SK-N-SH (cell line): Measurements from ENCODE around the gene TMEM238L. TPM values are rescaled to one million over a fixed set of nuclear protein-coding genes. Genes with fewer than 3 reads are reported as not detected.

Source experiments
- CTCF ChIA-PET: fragments of 300-600, 350-600 bp; formaldehyde crosslinking; extraction: SDS; loops from one replicate; lab custom pipeline; 2021; lab: Yijun Ruan, JAX
- POLR2A ChIA-PET: fragments of 350-600 bp; sonication (Branson Sonifier 250); formaldehyde crosslinking; extraction: SDS; loops from one replicate; lab custom pipeline; 2020; ENCODE audit warnings: antibody characterized with exemption, inconsistent platforms; lab: Yijun Ruan, JAX
- DNase-seq: peaks from one replicate; pipeline ENCODE4 v3.0.0; 2012
- H2AFZ ChIP-seq: fragments of 200-600 bp; sonication (generic); 2 replicates; pipeline ENCODE4 v1.8.1; 2016; ENCODE audit warnings: antibody characterized with exemption, mild to moderate bottlenecking, low read depth
- H3F3A ChIP-seq: fragments of 200-600 bp; sonication (generic); replicated peaks from 2 replicates; pipeline ENCODE3; 2016; ENCODE audit warnings: antibody characterized with exemption, mild to moderate bottlenecking; ENCODE audit not compliant: insufficient read depth
- H3K27ac ChIP-seq, 2 experiments: fragments of 200-500 bp in 1 of 2; fragments of 200-600 bp in 1 of 2; sonication (Bioruptor generic) in 1 of 2; sonication (generic), shearing (Covaris generic) in 1 of 2; 2 replicates each; pipeline versions ENCODE4 v1.5.1 to v1.6.1; 2014 to 2016; ENCODE audit warnings: low read depth in 2 of 2, inconsistent platforms in 1 of 2, low read length in 1 of 2, mild to moderate bottlenecking in 1 of 2, mixed read lengths in 1 of 2
- H3K27me3 ChIP-seq: fragments of 200-600 bp; sonication (generic), shearing (Covaris generic); 2 replicates; pipeline ENCODE4 v1.6.1; 2016; ENCODE audit warnings: mixed run types; ENCODE audit not compliant: insufficient read depth
- H3K36me3 ChIP-seq, 2 experiments: fragments of 200-500 bp in 1 of 2; fragments of 200-600 bp in 1 of 2; sonication (Bioruptor generic) in 1 of 2; sonication (generic) in 1 of 2; replicated peaks in 1 of 2; 2 replicates each; pipeline versions ENCODE3 to v1.5.1; 2014 to 2016; ENCODE audit warnings: low read length in 1 of 2, mild to moderate bottlenecking in 1 of 2; ENCODE audit not compliant: insufficient read depth in 2 of 2, control insufficient read depth in 1 of 2
- H3K4me1 ChIP-seq, 2 experiments: fragments of 200-500 bp in 1 of 2; fragments of 200-600 bp in 1 of 2; sonication (Bioruptor generic) in 1 of 2; sonication (generic), shearing (Covaris generic) in 1 of 2; 2 replicates each; pipeline versions ENCODE4 v1.5.1 to v1.6.1; 2014 to 2016; ENCODE audit warnings: low read depth in 1 of 2, low read length in 1 of 2, mixed run types in 1 of 2; ENCODE audit not compliant: insufficient read depth in 2 of 2, control insufficient read depth in 1 of 2
- H3K4me2 ChIP-seq: fragments of 200-600 bp; sonication (generic), shearing (Covaris generic); 2 replicates; pipeline ENCODE4 v1.6.1; 2017; ENCODE audit warnings: mixed run types
- H3K4me3 ChIP-seq, 2 experiments: fragments of 200-500 bp in 1 of 2; fragments of 200-600 bp in 1 of 2; sonication (Bioruptor generic) in 1 of 2; sonication (generic), shearing (Covaris generic) in 1 of 2; 2 replicates each; pipeline versions ENCODE4 v1.5.1 to v1.8.1; 2014 to 2016; ENCODE audit warnings: low read depth in 2 of 2, inconsistent platforms in 1 of 2, low read length in 1 of 2, mild to moderate bottlenecking in 1 of 2, mixed read lengths in 1 of 2, moderate library complexity in 1 of 2
- H3K79me2 ChIP-seq: fragments of 200-600 bp; sonication (generic); 2 replicates; pipeline ENCODE4 v1.8.1; 2017; ENCODE audit warnings: mild to moderate bottlenecking; ENCODE audit not compliant: insufficient read depth
- H3K9ac ChIP-seq: fragments of 200-600 bp; sonication (generic); 2 replicates; pipeline ENCODE4 v1.6.1; 2017; ENCODE audit warnings: mixed run types
- H3K9me2 ChIP-seq: fragments of 200-600 bp; sonication (generic); 2 replicates; pipeline ENCODE4 v1.6.1; 2017; ENCODE audit warnings: mixed run types
- H3K9me3 ChIP-seq: fragments of 200-600 bp; sonication (generic); 2 replicates; pipeline ENCODE4 v1.6.1; 2017; ENCODE audit warnings: mixed run types, mild to moderate bottlenecking, moderate library complexity
- H4K20me1 ChIP-seq: fragments of 200-600 bp; sonication (generic); 2 replicates; pipeline ENCODE4 v1.6.1; 2017; ENCODE audit warnings: mild to moderate bottlenecking, mixed run types; ENCODE audit not compliant: insufficient read depth
- CHD2 ChIP-seq: fragments of 150-350 bp; IDR thresholded peaks from 2 replicates; pipeline ENCODE4 v1.6.1; 2018; ENCODE audit warnings: low read length; ENCODE audit not compliant: partially characterized antibody
- ELF1 ChIP-seq: IDR thresholded peaks from 2 replicates; pipeline ENCODE4 v1.4.0; 2012
- EZH2phosphoT487 ChIP-seq: fragments of 200-600 bp; sonication (generic); IDR thresholded peaks from 2 replicates; pipeline ENCODE4 v1.6.1; 2017; ENCODE audit warnings: low read depth, mixed run types, mild to moderate bottlenecking, antibody characterized with exemption, moderate library complexity, borderline replicate concordance
- FOXJ3 ChIP-seq: sonication (generic); formaldehyde crosslinking; IDR thresholded peaks from 2 replicates; pipeline ENCODE4 v1.5.1; 2020; ENCODE audit warnings: mild to moderate bottlenecking, missing genetic modification reagents
- MEF2A ChIP-seq: IDR thresholded peaks from 2 replicates; pipeline ENCODE4 v1.4.0; 2012; ENCODE audit warnings: low read depth, borderline replicate concordance
- MXI1 ChIP-seq: IDR thresholded peaks from 2 replicates; pipeline ENCODE4 v1.6.1; 2012; ENCODE audit warnings: mild to moderate bottlenecking, low read depth, low read length, improper control_type of control experiment
- NFIC ChIP-seq: IDR thresholded peaks from 2 replicates; pipeline ENCODE4 v1.4.0; 2012; ENCODE audit warnings: borderline replicate concordance
- RXRA ChIP-seq: IDR thresholded peaks from 2 replicates; pipeline ENCODE4 v1.4.0; 2012; ENCODE audit warnings: low read depth, mild to moderate bottlenecking, borderline replicate concordance
- TCF12 ChIP-seq: IDR thresholded peaks from 2 replicates; pipeline ENCODE4 v1.4.0; 2012
- WGBS: methylation state at CpG from one replicate; pipeline ENCODE4 v1.1.6; 2017; ENCODE audit warnings: low lambda C conversion rate; 5-methylcytosine and 5-hydroxymethylcytosine counted together
- polyA plus RNA-seq, 3 experiments: library from polyadenylated mRNA; depleted of rRNA; stranded (reverse); fragments of >200 nt; gene quantifications; 2 replicates each; pipeline ENCODE4 v1.2.3, GENCODE V29; 2012
- TF ChIP-seq, protein P1 (sequence below): fragments of 150-350 bp; IDR thresholded peaks from 2 replicates; pipeline ENCODE4 v1.6.1; 2016; ENCODE audit warnings: mild to moderate bottlenecking, low read depth, low read length
- TF ChIP-seq, protein P2 (sequence below): IDR thresholded peaks from 2 replicates; pipeline ENCODE4; 2012
- TF ChIP-seq, protein P3 (sequence below): IDR thresholded peaks from 2 replicates; pipeline ENCODE4 v1.6.1; 2012; ENCODE audit warnings: mild to moderate bottlenecking, low read depth, low read length, moderate library complexity

Gene TMEM238L
- polyA plus RNA-seq, 1 of the 3 experiments (the other 2 are of a cell fraction) = not detected

DNA sequence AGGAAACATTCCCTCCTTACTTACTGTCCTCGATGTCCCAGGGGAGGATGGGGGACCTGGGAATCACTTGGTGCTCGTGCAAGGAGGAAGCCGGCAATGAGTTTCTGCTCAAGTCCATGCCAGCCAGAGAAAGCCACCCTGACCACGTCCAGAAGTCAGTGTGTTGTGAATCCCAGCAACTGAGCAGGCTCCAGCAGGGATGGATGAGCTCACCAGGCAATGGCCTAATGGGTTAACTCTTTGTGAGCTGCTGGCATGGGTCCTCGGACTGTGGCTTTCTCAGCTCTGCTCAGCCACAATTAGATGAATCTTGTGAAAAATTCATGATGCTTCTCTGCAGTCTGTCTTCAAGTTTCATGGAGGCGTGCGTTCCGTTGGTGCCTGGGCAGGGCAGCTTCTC, 34.0 kb upstream of the TMEM238L start, which contains the start of gene PIRT:
TSS of gene PIRT (minus strand) at position 167 of the 400 bp plus-strand sequence. CDS start 12,442 bp downstream, outside the sequence.
- Histone ChIP-seq H3K4me1 (no peaks in the 10 kb centered on the region), H3K27me3 (no peaks in the 10 kb centered on the region), H3K27ac (no peak within 1 kb of the TSS), H3K4me3 (no peak within 1 kb of the TSS), H3K79me2 (no peaks in the 10 kb centered on the region), H3K9me3 (no peaks in the 10 kb centered on the region), H3F3A (no peaks in the 10 kb centered on the region), H3K9ac (no peak within 1 kb of the TSS)
- ChIA-PET CTCF (interaction anchor here (5.3 kb wide), 1 partner anchor 101 kb away, joined by 42 read pairs; no protein-coding TSS in a partner anchor), POLR2A (no interaction called here)
- TF ChIP-seq MXI1 (no peak), TCF12 (no peak), RXRA (no peak), CHD2 (no peak), MEF2A (no peak), NFIC (no peak), FOXJ3 (CRISPR knock-in tag) (no peak), EZH2phosphoT487 (no peak), ELF1 (no peak)
- TF ChIP-seq, protein P1, sequence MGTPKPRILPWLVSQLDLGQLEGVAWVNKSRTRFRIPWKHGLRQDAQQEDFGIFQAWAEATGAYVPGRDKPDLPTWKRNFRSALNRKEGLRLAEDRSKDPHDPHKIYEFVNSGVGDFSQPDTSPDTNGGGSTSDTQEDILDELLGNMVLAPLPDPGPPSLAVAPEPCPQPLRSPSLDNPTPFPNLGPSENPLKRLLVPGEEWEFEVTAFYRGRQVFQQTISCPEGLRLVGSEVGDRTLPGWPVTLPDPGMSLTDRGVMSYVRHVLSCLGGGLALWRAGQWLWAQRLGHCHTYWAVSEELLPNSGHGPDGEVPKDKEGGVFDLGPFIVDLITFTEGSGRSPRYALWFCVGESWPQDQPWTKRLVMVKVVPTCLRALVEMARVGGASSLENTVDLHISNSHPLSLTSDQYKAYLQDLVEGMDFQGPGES = no peak
- TF ChIP-seq, protein P2, sequence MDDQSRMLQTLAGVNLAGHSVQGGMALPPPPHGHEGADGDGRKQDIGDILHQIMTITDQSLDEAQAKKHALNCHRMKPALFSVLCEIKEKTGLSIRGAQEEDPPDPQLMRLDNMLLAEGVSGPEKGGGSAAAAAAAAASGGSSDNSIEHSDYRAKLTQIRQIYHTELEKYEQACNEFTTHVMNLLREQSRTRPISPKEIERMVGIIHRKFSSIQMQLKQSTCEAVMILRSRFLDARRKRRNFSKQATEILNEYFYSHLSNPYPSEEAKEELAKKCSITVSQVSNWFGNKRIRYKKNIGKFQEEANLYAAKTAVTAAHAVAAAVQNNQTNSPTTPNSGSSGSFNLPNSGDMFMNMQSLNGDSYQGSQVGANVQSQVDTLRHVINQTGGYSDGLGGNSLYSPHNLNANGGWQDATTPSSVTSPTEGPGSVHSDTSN = no peak
- TF ChIP-seq, protein P3, sequence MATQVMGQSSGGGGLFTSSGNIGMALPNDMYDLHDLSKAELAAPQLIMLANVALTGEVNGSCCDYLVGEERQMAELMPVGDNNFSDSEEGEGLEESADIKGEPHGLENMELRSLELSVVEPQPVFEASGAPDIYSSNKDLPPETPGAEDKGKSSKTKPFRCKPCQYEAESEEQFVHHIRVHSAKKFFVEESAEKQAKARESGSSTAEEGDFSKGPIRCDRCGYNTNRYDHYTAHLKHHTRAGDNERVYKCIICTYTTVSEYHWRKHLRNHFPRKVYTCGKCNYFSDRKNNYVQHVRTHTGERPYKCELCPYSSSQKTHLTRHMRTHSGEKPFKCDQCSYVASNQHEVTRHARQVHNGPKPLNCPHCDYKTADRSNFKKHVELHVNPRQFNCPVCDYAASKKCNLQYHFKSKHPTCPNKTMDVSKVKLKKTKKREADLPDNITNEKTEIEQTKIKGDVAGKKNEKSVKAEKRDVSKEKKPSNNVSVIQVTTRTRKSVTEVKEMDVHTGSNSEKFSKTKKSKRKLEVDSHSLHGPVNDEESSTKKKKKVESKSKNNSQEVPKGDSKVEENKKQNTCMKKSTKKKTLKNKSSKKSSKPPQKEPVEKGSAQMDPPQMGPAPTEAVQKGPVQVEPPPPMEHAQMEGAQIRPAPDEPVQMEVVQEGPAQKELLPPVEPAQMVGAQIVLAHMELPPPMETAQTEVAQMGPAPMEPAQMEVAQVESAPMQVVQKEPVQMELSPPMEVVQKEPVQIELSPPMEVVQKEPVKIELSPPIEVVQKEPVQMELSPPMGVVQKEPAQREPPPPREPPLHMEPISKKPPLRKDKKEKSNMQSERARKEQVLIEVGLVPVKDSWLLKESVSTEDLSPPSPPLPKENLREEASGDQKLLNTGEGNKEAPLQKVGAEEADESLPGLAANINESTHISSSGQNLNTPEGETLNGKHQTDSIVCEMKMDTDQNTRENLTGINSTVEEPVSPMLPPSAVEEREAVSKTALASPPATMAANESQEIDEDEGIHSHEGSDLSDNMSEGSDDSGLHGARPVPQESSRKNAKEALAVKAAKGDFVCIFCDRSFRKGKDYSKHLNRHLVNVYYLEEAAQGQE = no peak
- TF ChIP-seq, all 33 proteins: peak for 0
- no peaks in the 10 kb centered on the region for H3K36me3 ChIP-seq
- H3K9me2 ChIP-seq = no peaks in the 10 kb centered on the region
- no peaks in the 10 kb centered on the region for H4K20me1 ChIP-seq
- H3K4me2 ChIP-seq = no peak within 1 kb of the TSS
- 46% methylated on average over 7 of the region's 8 CpGs for WGBS
- DNase-seq = no peak
- H2AFZ ChIP-seq = no peak within 1 kb of the TSS
